GM18907 (cell line): ENCODE data around the gene CXorf49B.
"Not testable (repeated sequence)": the region's sequence is repeated elsewhere in the genome, so short reads cannot be mapped to it uniquely, and the experiment has no call there.

ENCODE experiments used
- ATAC-seq: cut with Tn5 transposase; IDR thresholded peaks from one replicate; pipeline ENCODE4 v1.9.1; 2021; ENCODE audit warnings: mild to moderate bottlenecking, moderate library complexity; ENCODE audit not compliant: unreplicated experiment

Gene CXorf49B

DNA sequence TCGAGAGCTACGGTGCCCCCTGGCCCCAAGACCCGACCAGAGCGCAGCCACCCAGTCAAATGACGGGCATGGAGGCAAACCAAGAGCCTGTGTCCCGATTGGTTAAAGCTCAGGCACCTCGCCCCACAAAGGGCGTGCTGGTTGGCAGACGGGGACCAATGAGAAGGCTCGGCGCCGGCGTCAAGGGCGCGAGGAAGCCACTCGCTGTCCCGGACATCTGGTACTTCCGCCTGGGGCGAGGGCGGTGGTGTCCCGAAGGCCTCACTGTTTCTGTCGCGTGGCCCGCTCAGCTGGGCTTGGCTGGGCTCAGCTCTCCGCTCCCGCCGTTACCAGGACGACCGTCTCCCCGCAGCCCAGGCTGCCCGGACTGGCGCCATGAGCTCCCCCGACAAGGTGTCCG lies at the start of gene CXorf49B:
TSS of gene CXorf49B (plus strand) at position 301 of the 400 bp plus-strand sequence. CDS start at position 376, 75 bp downstream.
- ATAC-seq, result not testable (repeated sequence)

DNA sequence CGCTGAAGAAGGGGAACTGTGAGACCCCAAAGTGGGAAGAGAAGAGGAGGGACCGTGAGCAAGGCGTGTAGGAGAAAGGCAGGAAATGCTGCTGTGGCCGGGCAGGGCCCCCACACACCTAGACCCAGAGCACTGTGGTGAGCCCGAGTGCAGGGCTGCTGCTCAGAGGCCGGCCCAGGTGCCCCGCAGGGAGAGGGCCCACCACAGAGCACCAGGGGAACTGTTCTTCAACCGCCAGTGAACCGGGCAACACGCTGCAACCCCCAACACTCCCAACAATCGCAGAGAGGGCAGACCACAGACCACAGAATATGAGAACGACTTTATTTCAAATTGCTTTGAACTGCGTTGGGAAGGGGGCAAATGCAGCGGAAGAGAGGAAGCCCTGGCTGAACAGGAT lies 49.1 kb upstream of the CXorf49B start:
- not testable (repeated sequence) for ATAC-seq

- not testable (repeated sequence) for ATAC-seq
Observed at GRCh38 chrX:71715551-71715950, 47.6 kb upstream of the CXorf49B start.

DNA sequence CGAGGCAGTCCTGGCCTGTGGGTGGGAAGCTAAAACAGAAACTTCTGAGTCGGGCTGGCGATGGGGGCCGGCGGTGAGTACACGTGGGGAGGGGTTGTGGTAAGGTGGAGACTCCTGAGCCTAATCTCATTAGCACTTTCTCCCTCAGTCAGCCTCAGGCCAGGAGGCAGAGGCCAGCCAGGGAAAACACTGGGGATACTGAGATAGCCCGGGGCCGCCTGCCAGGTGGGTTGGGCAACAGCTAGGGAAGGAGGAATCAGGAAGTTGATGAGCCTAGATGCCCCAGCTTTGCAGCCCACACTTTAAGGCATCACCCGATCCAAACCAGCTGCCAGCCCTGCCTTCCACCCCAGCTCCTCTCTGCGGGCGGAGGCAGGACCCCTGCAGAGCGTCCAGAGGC lies 46.8 kb upstream of the CXorf49B start:
- not testable (repeated sequence) for ATAC-seq

DNA sequence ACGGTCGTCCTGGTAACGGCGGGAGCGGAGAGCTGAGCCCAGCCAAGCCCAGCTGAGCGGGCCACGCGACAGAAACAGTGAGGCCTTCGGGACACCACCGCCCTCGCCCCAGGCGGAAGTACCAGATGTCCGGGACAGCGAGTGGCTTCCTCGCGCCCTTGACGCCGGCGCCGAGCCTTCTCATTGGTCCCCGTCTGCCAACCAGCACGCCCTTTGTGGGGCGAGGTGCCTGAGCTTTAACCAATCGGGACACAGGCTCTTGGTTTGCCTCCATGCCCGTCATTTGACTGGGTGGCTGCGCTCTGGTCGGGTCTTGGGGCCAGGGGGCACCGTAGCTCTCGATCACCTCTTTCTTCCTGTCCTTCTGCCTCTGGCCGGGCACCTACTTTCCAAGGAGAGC lies 45.0 kb upstream of the CXorf49B start, which contains the start of gene CXorf49:
TSS of gene CXorf49 (minus strand) at position 101 of the 400 bp plus-strand sequence. CDS start 134 bp downstream, outside the sequence.
- ATAC-seq, result not testable (repeated sequence)

GRCh38 chrX:71719195-71719594 lies 44.0 kb upstream of the CXorf49B start:
- ATAC-seq, result not testable (repeated sequence)

GRCh38 chrX:71720289-71720886 lies 42.8 kb upstream of the CXorf49B start:
- ATAC-seq, result not testable (repeated sequence)

- not testable (repeated sequence) for ATAC-seq
Observed at GRCh38 chrX:71760688-71761281, 2.4 kb upstream of the CXorf49B start.

GRCh38 chrX:71764832-71765231 lies 1.7 kb downstream of the CXorf49B start:
- ATAC-seq, result not testable (repeated sequence)

DNA sequence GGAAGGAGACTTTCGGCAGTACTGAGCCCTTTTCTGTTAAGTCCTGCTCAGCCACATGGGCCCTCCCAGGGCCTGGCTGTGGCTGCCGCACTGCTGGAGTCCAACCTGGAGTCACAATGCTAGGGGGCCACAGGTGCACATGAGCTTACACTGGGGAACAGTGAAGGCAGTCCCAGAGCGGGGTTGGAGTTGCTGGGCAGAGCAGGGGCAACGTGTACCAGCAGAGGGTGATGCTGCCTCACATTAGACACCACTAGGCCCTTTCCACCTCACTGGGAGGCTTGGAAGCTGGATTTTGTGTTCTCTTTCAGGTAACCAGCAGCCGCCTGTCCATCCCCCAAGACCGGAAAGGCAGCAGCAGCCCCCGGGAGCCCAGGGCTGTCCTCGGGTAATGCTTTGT lies 2.5 kb downstream of the CXorf49B start:
- ATAC-seq, result not testable (repeated sequence)

DNA sequence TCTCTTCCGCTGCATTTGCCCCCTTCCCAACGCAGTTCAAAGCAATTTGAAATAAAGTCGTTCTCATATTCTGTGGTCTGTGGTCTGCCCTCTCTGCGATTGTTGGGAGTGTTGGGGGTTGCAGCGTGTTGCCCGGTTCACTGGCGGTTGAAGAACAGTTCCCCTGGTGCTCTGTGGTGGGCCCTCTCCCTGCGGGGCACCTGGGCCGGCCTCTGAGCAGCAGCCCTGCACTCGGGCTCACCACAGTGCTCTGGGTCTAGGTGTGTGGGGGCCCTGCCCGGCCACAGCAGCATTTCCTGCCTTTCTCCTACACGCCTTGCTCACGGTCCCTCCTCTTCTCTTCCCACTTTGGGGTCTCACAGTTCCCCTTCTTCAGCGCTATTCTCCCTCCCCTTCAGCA lies 4.0 kb downstream of the CXorf49B start:
- not testable (repeated sequence) for ATAC-seq

- ATAC-seq, result not testable (repeated sequence)
Observed at GRCh38 chrX:71778322-71778721, 15.2 kb downstream of the CXorf49B start.

DNA sequence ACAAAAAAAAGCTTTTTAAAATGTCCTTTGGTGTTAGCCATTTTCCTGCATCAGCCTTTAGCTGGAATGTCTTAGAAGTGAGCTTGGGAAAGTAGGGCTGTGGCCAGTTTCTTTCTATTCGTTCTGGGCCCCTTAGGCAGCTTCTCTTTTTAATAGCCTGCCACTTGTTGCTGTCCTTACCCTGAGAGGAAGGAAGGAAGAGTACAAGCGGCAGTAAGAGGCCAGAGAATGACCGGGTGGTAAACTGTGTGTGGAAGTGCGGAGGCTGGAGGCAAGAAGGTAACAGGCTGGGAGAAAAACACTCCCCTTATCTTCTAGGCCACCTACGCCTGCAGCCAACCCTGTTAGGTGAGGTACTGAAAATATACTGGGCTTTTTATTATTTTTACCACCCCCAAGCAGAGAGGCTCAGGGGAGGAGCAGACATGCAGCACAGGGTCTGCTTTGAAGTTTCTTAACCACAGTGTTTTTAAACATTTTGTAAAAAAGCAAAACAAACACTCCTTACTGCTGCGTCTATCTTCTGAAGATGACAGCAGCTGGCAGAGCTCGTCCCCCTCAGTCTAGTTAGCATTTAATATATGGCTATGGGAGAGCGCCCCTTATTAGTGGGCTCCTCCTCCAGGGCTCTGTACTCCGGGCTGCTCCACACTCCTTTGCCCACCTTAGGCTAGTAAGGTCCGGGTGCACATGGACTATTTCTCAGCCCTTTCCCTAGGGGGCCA lies 19.2 kb downstream of the CXorf49B start:
- ATAC-seq, result not testable (repeated sequence)

DNA sequence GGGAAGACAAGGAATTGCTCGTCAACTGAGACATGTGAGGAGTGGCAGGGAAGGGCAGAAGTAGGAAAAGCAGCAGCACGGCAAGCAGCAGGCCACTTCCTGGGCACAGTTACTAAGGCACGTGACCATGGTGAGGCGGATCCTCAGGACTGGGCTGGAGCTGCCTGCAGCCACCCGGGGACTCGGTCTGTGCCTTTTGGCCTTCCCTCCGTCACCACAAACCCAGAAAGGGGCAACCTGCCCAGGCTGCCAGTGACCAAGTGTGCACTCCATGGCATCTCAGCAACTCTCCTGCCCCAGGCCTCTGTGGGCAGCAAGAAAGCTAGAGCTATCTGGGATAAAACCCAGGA lies 19.8 kb downstream of the CXorf49B start:
- not testable (repeated sequence) for ATAC-seq

DNA sequence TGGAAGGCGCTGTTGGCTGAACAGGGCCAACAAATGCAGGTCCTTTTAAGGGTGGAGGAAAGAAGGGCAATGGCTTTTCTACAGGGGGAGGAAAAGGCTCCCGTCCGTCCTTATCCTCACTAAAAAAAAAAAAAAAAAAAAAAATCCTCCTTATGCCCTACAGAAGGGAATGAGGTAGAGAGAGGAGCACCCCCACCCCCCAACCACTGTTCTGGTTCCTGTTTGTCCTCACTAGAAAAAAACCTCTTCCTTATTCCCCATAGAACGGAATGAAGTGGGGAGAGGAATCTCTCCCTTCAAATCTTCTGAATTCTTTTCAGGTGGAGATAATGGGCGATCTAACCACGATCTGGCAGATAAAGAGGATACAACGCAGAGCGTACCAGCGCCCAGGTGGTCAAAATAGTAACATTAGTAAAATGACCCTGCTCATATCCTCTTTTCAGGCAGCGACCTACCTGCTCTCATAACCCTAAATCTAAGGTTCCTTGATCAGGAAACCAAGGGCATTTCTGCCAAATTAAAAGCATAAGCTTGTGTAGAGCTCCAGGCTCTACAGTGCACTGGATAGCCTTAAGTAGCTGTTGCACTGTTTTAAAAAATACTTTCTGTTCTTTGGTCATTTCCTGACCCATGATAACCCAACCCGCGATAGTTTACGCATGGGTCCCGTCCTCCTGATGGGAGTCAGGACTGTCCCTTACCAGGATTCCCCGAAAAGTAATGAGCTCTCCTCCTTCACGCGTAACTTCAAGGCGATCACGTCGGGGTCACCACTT lies 20.6 kb downstream of the CXorf49B start:
- ATAC-seq, result peak; percentile 66

- ATAC-seq, result peak; percentile 81
Observed at GRCh38 chrX:71784348-71784983, 21.3 kb downstream of the CXorf49B start.

DNA sequence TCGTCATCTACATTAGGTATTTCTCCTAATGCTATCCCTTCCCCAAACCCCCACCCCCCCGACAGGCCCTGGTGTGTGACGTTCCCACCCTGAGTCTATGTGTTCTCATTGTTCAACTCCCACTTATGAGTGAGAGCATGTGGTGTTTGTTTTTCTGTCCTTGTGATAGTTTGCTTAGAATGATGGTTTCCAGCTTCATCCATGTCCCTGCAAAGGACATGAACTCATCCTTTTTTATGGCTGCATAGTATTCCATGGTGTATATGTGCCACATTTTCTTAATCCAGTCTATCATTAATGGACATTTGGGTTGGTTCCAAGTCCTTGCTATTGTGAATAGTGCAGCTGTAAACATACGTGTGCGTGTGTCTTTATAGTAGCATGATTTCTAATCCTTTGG lies 43.3 kb downstream of the CXorf49B start:
- ATAC-seq, result not testable (repeated sequence)

DNA sequence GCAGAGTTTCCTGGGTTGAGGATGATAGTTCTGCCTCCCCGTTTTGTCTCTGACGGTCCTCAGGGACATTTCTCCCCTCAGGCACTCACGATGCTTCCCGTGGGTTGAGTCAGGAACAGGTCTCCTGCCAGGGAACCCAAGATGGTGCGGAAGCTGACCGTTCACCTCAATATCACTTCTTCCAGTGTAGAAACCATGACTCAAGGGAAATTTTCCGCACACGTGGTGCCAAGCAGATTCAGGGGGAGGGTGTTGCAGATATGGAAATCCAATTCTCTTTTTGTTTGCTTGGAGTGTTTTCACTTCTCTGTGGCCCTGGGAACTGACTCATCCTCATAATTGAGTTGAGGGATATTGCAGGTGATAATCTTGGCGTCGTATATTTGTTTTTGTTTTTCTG lies 46.7 kb downstream of the CXorf49B start:
- no peak for ATAC-seq

DNA sequence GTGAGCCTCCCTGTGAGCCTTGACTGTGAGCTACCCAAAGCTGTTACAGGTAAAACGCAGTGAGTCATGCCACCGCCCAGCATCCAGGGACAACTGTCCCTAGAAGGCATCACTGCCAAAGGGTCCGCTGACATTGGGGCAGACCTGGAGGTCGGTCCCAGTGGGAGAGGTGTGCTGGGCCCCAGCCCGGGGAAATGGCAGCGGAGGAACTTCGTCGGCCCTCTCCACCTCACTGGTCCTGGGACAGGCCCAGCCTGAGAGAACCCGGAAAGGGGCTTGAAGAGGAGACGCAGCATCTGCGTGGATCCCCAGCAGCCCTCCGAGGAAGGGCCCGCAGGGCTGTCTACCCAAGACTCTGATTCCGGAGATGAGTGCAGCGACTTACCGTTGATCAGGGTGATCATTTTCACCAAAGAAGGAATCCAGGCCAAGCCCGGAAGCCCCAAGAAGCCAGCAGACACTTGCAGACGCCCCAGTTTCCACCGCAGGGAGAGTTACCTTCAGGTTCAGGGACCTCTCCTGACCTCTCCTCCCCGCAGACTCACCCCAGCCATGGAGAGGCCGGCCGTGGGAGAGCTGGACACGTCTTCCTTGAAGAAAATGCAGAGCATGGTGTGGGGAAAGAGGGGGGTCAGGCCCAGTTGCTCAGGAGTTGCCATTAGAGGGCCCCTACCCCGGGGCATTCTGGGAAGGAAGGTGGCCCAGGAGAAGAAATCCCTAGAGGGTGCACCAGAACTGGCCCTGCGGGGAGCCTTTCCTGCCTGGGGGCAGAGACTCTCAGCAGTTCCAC lies 51.2 kb downstream of the CXorf49B start:
- no peak for ATAC-seq
